Measurements from ENCODE around the gene PPP1R9A.

The PPP1R9A gene

DNA sequence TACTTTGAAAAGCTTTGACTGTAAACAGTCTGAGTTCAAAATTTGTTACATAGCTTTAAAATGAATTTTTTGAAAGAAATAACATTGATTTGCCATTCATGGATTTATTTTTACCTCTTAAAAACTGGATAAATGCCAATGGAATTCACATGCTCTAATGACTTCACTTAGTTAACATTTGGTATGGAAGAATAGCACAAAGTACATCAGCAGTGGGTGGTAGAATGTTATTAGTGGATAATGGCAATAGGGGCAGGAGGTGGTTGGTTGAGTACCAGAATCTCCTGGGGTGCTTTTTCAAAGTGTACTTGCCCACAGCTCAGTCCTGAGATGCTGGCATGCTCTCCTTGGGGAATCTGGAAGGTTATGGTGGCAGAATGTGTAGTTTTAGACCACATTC, 4.7 kb downstream of the PPP1R9A start:
- no peak for DNase-seq

DNA sequence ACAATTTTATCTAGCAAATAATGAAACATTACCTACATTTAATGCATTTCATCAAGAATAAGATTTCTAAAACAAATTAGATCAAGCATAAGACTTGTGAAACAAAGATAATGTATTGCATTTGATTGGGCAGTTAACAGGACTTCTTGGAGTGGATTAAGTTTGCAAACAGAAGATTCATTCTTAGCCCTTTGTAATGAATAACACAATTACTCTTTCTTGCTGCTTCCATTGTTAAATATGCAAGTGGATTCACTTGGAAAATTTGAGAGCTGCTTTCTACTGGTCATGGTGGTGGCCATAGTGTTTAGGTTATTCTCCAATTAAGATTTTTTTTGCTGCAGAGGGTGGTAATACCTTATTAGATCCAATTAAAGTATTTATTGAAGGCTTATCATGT, 6.0 kb downstream of the PPP1R9A start:
- no peak for DNase-seq

- DNase-seq = no peak
Observed at GRCh38 chr7:94921911-94922310, 14.5 kb downstream of the PPP1R9A start.

DNA sequence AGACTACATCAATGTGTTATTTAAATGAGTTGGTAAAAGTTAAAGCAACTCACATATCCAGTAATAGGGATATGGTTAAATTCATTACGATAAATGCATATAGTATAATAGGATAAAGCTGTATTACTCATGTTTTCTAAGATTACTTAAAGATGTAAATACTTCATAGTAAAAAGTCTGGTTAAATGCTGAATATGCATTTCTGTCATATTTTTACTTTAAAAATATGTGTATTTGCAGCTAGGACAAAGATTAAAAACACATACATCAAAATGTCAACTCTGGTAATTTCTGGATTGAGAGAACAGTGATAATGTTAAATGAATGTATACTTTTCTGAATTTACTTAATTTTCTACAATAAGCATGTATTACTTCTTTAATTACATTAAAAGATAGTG, 15.1 kb downstream of the PPP1R9A start:
- DNase-seq = no peak

DNA sequence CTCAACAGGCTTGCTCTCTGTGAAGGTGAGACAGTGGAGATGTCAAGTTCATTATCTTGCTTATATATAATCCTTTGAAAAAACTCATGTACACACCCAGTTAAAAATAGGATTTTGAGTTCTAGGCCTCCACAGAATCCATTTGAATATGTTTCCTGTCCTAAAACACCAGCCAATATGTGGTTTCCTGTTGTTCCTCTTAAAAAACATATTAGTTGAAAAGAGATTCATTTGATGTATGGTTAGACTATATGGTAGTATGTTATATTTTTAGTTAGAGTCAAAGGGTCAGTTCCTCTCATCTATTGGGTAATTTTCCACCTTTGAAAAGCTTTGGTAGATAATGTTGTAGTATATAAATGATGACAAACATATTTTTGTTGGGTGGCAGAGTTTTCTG, 16.0 kb downstream of the PPP1R9A start:
- no peak for DNase-seq

GRCh38 chr7:94928168-94928707, 20.8 kb downstream of the PPP1R9A start:
- no peak for DNase-seq

- no peak for DNase-seq
Observed at GRCh38 chr7:94933256-94933990, 26.0 kb downstream of the PPP1R9A start.

GRCh38 chr7:94939395-94939794, 32.0 kb downstream of the PPP1R9A start:
- no peak for DNase-seq

DNA sequence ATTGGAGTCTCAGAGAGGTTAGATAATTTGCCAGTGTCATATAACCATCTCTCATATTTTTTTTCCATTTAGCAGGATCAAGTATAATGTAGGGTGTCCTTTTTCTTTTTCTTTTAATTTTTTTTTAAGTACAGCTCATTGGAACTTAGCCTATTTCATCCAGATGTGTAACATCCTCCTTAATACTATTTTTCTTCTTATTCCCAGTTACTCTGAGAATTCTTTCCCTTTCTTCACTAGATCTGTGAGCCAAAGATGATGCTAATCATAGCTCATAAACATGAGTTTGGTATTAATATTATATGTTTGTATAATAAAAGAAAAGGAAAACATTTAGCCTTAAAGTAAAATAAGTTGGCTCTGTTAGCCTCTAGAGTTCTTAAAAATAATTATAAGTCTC, 32.8 kb downstream of the PPP1R9A start:
- no peak for DNase-seq

DNA sequence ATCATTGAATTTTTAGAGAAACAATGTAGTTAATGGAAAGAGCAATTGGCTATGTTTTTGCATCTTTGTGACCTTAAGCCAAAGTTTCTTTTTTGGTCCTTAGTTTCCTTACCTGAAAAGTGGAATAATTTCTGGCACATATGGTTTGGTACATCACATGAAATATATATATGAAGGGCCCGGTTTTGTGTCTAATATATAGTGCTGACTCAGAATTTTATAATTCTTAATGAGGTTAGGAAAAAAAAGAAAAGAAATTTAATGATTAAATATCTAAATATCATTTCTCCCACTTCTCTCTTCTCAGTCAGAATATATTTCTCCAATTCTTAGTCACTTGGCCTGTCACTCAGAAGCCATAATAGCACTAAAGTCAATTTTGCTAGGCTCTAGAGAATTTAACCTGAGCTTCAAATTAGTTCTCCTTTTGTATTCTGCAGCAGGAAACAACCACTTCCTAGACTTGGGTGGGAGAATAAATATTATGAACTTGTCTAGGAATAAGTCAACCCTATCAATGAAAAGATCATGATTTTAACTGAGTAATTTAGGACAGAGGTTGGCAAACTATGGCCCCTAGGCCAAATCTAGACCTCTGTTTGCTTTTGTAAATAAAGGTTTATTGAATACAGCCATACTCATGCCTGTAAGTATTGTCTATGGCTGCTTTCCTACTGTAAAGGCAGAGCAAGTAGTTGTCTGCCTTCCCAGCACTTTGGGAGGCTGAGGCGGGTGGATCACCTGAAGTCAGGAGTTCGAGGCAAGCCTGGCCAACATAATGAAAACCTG, 34.6 kb downstream of the PPP1R9A start:
- DNase-seq = no peak

DNA sequence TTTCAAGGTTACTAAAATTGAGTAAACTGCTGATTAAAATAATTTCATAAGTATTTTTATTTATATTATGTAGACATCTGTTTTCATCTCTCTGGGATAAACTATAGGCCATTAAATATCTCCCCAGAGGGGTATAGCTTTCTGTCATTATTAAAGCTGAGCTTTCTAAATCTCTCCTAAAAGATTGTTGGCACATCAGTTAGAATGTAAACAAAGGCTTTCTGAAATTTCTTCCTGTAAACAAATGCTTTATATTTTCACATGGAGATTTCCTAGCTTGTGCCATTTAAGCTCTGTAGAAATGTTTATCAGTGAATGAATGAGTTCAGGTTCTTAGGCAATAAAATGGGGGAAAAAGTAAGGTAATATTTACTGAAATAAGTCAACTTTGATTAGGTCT, 35.7 kb downstream of the PPP1R9A start:
- DNase-seq = no peak

DNA sequence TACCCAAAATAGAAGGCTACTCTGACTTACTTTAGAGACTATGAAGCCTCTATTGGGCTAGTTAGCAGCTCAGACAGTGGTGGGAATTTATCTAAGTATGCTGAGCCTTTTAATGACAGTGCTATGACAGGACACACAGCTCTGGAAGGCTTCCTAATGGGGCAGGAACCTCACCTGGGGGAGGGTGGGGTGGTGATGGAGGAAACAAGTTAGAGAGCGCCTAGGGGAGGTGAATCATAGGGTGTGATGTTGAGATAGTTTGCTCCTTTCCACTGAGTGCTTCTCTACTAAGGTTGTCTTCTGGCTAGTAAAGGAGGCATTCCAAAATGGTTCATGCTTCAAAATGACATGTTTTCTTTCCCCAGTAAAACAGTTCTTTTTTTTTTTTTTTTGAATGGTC, 42.1 kb downstream of the PPP1R9A start:
- DNase-seq = no peak

GRCh38 chr7:94955807-94956206, 48.4 kb downstream of the PPP1R9A start:
- no peak for DNase-seq

DNA sequence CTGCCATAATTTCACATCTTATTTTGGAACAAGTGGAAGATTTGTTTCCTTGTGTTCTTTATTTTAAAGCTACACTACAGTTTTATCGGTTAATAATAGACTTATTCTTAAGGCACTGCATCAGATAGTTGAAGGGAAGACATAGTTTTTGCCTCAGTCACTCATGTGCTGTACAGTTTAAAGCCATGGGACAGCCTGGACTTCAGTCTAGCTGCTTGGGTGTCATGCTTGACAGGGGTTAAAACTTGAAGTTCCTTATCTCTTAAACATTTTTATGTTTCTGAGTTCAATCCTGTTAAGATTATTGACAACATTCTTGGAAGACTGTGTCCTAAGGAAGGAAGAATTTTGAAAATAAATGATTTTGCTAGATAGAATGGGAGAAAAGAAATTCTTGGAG, 49.7 kb downstream of the PPP1R9A start:
- DNase-seq = no peak

- DNase-seq = no peak
Observed at GRCh38 chr7:94962661-94963060, 55.3 kb downstream of the PPP1R9A start.

DNA sequence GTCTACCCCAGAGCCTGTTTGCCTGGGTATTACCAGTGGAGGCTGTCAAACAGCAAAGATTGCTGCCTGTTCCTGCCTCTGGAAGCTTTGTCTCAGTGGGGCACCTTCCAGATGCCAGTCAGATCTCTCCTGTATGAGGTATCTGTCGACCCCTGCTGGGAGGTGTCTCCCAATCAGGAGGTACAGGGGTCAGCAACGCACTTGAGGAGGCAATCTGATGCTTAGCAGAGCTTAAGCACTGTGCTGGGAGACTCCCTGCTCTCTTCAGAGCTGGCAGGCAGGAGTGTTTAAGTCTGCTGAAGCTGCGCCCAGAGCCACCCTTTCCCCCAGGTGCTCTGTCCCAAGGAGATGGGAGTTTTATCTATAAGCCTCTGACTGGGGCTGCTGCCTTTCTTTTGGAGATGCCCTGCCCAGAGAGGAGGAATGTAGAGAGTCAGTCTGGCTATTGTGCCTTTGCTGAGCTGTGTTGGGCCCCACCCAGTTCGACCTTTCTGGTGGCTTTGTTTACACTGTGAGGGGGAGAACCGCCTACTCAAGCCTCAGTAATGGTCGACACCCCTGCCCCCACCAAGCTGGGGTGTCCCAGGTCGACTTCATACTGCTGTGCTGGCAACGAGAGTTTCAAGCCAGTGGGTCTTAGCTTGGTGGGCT, 62.2 kb downstream of the PPP1R9A start:
- no peak for DNase-seq

GRCh38 chr7:94970085-94970576, 62.7 kb downstream of the PPP1R9A start:
- no peak for DNase-seq

- DNase-seq = no peak
Observed at GRCh38 chr7:94971051-94971867, 63.9 kb downstream of the PPP1R9A start.

DNA sequence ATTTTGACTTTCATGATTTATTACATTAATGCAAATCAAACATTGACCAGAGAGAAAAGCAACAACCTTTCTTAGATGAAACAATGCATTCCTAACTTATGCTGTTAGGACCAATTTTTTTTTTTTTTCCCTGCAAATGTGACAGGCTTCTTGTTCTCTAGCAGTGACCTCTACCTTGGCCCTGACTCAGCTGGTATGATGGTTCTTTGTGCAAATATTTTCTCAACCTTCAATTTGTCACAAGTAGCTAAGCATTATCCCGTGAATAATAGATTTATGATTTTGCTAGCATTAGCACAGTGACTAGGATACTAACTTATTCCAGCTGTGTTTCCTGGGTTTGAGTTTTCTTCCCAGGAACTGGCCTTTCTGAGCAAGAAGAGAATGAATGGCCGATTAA, 64.9 kb downstream of the PPP1R9A start:
- DNase-seq = no peak

- DNase-seq = no peak
Observed at GRCh38 chr7:94973844-94974243, 66.5 kb downstream of the PPP1R9A start.

GRCh38 chr7:94974423-94974822, 67.0 kb downstream of the PPP1R9A start:
- DNase-seq = no peak

- DNase-seq = no peak
Observed at GRCh38 chr7:94975336-94975735, 67.9 kb downstream of the PPP1R9A start.
